ENCODE measurements around the gene TPSG1.
"Not testable (repeated sequence)": the region's sequence is repeated elsewhere in the genome, so short reads cannot be mapped to it uniquely, and the experiment has no call there.

TPSG1 gene

DNA sequence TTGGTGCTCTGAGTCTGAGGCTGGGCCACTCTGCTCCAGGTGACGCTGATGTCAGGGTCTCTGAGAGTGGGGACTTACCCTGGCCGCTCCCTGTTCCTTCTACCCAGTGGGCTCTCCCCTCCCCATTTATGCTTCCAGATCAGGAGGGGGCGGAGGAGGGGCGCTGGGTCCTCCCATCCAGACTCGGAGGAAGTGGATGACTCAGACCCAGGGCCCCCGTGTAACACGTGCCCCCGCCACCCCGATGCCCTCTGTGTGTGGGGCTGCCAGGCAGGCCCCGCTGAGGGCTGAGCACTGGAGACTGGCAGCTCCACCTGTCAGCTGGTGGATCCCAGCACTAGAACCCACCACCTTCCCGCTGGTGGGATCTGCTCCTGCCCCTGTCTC lies 5.0 kb upstream of the TPSG1 start, which contains the start of gene TPSB2:
TPSB2 (minus strand) TSS at position 101 of the 387 bp plus-strand sequence. CDS start 233 bp downstream, outside the sequence.
- DNase-seq, result not testable (repeated sequence)

DNA sequence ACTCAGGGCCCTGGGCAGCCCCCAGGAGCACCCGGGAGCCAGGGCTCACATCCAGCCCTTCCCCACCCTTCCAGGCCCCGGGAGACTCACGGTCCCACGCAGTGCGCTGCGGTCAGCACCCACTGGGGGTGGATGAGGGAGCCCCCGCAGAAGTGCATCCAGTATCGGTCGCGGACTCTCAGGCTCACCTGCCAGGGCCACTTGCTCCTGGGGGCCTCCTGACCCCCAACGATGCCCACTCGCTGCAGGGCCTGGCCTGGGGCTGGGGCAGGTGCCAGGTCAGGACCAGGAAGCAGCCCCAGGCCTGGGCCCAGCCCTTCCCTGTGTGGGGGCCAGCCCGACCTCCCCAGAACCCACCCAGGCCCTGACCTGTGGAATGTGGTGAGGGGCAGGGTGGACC lies 4.4 kb upstream of the TPSG1 start:
- not testable (repeated sequence) for DNase-seq

DNA sequence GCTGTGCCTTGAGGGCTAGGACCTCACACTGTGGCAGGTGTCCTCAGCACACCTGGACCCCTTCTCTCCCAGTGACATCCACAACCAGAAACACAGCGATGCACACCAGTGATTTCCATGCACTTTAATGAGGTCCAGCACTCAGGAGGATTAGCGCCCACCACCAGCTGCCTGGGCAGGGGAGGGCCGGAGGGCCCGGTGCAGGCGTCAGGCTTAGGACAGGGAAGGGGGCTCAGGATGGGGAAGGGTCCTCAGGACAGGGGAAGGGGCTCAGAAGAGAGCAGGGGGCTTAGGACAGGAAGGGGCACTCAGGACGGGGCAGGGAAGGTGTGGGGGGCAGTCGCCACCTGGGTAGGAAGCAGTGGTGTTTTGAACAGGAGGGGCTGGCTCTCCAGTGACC lies 3.2 kb upstream of the TPSG1 start:
- DNase-seq, result not testable (repeated sequence)

DNA sequence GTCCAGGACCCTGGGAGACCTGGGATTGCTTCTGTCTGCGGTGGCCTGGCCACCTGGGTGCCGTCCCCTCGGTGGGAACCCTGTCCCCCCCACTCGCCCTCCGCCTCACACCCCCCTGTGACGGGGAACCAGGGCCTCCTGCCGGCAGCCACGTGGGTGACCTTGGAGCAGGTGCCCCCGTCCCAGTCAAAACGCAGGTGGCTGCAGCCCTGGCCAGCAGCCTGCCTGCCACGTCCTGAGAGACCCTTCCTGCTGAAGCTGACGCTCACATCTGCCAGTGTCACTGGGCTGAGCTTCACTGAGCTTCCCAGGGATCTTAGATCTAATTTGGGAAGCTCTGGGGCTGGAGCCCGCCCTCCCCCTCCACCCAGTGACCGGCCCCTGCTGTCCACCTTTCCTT lies 1.6 kb upstream of the TPSG1 start:
- not testable (repeated sequence) for DNase-seq

DNA sequence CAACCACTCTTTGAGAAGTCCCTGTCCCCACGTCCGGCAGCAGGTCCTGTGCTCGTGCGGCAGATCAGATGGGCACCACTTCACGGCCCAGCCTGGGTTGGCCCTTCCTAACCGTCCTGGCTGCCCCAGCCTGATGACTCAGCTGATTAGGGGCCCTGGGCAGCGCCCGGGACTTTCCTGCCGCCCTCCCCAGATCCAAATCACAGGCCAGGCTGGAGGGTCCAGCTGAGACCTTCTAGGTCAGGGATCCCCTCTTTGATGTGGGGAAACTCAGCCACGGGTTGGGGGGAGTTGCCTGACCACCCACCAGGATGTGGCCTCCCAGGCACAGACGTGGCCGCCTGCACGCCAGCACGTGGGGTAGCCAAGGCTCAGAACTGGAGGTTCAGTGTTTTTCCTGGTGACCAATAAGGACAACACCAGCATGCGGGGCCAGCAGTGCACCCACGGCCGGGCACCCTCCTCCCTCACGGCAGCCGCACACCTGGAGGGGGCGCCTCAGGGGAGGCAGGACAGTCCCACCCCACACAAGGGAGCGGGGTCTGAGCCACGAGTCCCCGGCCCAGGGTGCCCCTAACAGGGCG lies 752 bp upstream of the TPSG1 start:
- DNase-seq, result not testable (repeated sequence)

DNA sequence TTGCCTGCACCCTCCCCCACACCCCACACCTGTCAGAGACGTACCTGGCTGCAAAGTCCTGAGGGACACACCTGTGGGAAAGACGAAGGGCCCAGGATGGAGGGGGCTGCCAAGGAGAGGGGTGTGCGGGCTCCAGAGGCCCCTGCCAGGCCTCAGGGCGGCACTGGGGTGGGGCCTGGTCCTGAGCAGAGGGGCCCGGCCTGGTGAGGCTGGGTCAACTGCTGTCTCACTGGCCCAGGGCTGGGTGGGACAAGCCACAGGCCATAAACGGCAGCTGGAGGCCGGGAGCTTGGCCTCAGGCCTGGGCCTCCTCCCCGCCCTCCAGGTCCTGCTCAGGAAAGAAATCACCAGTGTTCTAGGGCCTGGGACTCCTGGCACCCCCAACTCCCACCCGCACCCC lies 510 bp downstream of the TPSG1 start:
- no peak for DNase-seq

DNA sequence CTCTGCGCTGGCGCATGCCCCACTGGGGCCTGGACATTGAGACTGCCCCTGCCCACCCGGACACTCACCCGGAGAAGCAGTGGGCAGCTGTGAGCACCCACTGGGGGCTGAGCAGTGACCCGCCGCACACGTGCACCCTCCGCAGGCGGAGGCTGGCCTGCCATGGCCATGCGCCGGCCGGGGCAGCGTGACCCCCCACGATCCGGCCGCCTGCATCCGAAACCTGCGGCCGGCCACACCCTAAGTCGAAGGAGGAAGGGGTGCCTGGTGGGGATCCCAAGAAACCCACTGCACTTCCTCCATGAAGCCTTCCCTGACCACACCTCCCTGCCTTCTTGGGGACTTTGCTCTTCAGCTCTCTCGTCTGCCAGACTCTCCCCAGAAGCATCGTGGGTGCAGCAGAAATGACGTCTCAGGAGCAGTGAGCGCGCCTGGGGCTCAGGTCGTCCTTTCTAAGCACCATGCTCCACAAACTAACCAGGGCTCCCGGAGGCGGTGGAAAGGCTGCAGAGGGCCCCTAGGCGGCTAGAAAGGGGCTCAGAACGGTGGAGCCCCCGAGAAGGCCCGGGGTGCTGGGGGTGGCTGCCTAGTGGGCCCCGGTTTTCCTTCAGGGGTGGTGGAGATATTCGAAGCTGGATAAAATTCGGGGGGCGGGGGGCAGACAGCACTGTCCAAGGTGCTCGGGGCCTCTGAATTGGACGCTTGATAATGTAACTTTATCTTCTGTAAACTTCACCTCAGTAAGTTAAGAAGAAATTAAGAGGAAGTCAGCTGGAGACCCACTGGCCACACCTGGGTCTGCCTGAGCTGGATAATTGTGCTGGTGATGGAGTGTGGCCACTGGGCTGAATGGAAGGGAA lies 1.5 kb downstream of the TPSG1 start:
- DNase-seq, result no peak

DNA sequence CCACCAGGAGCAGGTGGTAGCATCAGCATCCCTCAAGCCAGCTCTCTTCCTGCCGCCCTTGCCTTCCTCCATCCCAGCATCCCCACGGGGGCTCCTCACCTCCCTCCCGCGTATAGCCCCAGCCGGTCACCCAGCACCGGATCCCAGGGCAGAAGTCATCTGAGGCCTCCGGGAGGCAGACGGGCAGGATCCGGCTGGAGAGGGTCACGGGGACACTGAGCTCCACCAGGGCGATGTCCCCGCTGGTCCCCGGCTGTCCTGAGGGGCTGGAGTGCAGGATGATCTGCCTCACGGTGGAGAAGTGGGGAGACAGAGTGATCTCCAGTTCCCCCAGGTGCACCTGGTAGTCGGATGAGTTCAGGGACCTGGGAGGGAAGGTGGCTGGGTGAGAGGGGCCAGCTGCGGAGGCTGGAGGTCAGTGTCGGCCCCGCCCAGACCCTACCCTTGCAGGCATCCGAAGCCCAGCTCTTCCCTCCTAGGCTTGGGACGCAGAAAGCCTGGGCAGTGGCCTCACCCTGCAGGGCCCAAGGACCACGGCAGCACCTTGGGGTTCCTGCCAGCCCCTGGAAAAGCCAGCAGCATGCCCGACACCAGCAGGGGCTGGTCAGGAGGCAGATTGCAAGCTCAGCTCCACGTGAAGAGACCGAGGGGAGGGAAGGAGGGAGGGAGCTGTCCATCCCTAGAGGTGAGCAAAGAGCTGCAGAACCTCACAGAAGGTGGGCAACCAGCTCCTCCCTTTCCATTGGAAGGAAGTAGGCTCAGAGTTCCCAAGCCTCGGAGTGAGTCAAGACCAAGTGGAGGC lies 2.3 kb downstream of the TPSG1 start:
- DNase-seq, result no peak

DNA sequence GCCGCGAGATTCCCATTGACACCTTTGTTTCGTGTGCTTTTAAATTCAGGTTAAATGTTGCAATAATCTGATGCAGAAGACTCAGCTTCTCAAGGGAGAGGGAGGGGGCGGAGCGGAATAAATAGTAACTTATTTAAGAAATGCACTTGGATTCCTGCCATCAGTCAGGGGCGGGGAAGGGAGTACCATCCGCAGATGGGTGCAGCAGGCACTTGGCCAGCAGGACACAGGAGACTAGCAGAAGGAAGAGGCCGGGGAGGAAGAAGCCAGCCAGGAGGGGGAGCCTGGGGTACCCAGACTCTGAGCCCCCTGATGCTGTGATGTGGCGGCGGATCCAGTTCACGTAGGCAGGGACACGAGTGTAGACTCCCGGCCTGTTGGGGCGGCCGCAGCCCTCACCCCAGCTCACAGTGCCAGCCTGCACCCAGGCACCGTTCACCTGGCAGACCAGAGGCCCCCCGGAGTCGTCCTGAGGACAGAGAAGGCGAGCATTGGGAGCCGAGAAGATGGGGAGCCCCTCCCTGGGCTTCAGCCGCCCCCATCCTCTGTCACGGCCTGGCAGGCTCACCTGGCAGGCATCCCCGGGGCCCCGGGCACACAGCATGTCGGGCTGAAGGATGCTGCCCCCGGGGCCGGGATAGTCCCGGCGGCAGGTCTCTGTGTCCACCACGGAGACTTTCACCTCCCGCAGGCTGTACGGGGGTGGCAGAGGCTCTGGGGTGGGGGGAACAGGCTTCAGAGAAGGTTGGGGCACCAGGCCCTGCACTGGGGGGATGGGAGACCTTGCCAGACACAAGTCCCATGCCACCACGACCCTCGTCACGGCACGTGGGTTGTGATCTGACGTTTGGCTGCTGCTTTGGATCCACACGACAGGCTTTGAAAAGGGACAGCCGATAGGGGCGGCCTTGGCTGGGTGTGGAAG lies 3.2 kb downstream of the TPSG1 start:
- no peak for DNase-seq

DNA sequence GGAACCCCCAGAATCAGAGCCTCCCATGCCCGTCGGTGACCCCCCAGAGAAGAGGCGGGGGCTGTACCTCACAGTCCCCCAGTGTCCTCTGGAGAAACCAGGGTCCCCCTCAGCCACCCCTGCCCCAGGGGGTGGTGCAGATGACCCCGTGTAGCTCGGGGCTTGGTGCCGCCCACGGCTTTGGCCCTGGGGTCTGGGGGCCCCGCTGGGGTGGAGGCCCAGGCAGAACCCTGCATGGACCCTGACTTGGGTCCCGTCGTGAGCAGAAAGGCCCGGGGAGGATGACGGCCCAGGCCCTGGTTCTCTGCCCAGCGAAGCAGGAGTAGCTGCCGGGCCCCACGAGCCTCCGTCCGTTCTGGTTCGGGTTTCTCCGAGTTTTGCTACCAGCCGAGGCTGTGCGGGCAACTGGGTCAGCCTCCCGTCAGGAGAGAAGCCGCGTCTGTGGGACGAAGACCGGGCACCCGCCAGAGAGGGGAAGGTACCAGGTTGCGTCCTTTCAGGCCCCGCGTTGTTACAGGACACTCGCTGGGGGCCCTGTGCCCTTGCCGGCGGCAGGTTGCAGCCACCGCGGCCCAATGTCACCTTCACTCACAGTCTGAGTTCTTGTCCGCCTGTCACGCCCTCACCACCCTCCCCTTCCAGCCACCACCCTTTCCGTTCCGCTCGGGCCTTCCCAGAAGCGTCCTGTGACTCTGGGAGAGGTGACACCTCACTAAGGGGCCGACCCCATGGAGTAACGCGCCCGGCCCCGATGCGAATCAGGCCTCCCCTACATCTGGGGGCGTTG lies 4.0 kb downstream of the TPSG1 start:
- DNase-seq, result no peak

DNA sequence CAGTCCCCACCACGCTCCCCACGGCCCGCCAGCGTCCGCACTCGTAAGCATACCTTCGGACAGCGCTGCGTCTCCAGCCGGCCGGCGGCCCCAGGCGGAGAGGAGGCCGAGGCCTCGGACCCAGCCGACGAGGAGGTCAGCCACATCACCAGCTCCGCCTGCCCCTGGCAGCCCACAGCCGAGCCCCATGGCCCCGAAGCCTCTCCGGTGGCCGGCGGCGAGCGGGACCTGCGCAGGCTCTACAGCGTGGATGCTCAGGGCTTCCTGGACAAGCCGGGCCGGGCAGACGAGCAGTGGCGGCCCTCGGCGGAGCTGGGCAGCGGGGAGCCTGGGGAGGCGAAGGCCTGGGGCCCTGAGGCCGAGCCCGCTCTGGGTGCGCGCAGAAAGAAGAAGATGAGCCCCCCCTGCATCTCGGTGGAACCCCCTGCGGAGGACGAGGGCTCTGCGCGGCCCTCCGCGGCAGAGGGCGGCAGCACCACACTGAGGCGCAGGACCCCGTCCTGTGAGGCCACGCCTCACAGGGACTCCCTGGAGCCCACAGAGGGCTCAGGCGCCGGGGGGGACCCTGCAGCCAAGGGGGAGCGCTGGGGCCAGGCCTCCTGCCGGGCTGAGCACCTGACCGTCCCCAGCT lies 4.9 kb downstream of the TPSG1 start:
- DNase-seq, result no peak

DNA sequence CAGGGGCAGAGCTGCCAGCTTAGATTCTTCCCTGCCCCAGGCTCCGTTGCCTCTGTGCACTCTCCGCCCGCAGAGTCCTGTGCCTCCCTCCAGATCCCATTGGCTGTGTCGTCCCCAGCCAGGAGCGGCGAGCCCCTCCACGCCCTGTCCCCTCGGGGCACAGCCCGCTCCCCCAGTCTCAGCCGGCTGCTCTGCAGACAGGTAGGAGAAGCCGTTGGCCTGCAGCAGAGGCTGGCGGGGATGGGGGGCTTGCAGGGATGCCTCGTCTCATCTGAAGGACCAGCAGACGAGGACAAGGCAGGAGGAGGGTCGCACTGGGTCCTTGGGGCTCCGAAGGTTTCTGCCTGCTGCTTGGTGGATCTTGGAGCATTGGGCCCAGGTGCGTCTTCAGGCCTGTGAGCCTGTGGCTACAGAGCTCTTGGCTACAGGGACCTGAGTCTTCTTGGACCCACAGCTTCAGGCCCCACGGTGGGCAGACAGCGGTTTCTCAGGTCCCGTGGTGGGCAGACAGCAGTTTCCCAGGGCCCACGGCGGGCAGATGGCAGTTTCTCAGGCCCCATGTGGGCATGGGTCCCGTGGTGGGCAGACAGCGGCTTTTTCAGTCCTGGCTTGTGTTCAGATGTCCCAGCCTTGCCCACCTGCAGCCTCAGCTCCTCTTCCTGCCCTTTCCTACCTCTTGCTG lies 6.0 kb downstream of the TPSG1 start:
- no peak for DNase-seq

DNA sequence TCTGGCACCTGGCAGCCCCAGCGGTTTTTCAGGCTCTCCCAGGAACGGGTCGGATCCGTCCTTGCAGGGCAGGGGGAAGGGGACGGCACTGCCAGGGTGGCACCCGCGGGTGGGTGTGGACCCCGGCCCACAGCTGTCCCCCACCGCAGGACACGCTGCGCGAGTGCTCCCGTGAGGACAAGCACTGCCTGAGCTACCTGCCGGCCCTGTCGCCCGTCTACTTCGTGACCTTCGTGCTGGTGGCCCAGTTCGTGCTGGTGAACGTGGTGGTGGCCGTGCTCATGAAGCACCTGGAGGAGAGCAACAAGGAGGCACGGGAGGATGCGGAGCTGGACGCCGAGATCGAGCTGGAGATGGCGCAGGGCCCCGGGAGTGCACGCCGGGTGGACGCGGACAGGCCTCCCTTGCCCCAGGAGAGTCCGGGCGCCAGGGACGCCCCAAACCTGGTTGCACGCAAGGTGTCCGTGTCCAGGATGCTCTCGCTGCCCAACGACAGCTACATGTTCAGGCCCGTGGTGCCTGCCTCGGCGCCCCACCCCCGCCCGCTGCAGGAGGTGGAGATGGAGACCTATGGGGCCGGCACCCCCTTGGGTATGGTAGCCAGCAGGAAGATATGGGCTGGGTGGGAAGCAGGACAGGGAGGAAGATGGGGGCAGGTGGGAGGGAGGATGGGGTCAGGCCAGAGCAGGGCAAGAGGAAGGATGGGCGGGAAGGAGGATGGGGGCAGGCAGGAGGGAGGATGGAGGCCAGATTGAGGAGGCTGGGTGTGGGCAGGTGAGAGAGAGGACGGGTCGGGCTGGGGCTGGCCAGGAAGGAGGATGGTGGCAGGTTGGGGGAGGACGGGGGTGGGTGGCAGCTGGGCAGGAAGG lies 6.8 kb downstream of the TPSG1 start:
- DNase-seq, result no peak

DNA sequence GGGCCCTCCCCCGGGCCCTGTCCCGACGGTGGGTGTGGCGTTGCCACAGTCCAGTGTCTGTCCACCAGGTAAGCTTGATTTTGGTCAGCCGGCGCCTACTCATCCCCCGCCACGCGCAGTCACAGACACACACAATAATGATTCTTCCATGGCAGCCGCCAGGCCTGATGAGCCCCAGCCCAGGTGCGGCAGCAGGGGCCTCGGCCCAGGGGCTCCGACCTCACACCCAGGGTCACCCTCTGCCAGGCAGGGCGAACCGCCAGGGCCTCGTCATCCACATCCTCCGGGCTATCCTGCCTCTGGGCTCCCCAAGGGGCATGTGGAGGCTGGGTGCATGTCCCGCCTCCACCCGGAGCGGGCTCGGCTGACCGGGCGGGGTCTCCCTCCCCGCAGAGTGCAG lies 7.5 kb downstream of the TPSG1 start:
- DNase-seq, result no peak

DNA sequence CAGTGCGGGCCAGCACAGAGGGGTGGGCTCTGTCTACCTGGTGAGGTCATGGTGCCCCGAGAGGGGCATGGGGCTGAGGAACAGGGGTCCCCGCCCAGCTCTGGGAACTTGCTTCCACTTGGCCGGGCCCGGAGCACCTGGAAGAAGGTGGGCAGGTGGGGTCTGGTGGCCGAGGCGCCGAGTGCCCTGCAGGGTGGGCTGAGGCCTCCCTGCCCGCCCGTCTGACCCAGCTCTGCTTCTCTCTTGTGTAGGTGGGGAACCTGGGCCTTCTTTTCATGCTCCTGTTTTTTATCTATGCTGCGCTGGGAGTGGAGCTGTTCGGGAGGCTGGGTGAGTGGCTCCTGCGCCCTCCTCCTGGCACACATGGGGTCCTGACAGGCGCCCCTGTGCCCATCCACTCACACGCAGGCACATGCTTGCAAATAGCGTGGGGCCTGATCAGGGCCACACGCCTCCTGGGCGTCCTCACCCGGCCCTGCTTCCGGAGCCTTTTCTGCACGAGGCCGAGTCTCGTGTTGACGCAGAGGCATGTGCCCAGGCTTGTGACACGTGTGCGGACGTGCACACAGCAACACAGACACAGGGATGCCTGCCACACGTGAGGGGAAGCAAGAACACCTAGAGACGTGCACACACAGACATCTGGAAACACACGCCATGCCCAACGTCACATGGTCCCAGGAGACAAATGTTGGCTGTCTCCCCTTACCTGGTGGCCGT lies 8.2 kb downstream of the TPSG1 start:
- DNase-seq, result no peak

DNA sequence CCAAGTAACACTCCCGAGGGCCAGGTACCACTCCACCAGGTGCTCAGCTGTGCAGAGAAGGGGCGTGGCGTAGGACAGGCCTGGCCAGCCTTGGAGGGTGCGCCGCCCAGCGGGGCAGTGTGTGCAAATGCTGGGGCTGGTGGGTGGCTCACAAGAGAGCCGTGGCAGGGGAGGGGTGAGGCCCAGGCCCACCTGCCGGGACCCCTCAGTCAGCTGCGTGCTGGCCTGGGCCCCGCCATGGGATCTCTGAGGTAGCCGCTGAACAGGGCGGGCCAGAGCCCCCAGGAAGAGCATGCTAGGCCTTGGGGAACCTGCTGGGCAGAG lies 8.8 kb downstream of the TPSG1 start:
- DNase-seq, result no peak

DNA sequence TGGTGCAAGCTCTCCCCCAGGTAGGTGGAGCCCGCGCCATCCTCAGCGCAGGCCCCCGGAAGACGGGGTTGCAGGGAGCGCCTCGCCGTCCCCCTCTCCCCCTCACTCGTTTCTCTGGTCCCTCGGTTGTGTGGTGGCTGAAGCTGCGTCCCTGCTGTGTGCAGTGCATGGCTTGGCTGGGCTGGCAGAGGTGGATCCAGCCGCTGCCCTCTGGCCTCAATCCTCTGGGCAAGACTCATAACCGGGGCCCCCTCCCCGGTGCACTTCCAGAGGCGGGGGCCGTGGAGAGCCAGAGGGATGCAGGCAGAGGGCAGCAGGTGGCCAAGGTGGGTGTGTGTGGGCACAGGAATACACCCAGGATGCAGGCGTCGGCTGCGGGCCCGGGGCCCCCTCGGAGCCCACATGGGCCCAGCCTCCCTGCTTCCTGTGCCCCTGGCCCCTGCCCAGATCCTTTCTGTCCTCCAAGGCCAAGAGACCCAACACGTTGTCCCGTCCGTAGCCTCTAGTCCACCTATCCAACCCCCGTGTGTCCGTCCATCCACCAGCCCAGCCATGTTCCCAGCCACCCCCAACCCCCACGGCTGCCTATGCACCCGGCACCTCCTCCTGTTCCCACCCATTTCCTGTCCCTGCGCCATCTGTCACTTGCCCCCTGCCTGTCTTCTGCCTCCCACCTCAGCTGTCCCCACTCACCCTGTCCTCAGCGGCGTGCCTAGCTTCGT lies 9.3 kb downstream of the TPSG1 start:
- no peak for DNase-seq

DNA sequence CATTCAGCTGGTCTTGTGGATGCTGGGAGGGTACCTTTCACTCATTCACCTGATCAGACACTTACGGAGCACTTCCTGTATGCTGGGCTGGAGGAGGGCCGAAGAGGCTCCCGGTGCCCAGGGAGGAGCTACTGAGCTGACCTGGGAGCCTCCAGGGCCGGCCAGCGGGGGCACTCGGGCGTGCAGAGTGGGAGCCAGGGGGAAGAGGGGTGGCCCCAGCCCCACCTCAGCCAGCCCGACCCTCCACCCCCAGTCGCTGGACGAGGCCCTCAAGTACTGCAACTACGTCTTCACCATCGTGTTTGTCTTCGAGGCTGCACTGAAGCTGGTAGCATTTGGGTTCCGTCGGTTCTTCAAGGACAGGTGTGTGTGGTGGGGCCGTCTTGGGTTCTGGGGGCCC lies 10.3 kb downstream of the TPSG1 start:
- DNase-seq, result no peak
